22Rv1 (cell line): ENCODE data around the gene LSP1.

ENCODE experiments used
- ZFX ChIP-seq: fragments of 450-650 bp; IDR thresholded peaks from 2 replicates; pipeline ENCODE4 v1.6.1; 2017; ENCODE audit warnings: antibody characterized with exemption, borderline replicate concordance
- TF ChIP-seq, protein P1 (sequence below): fragments of 450-650 bp; IDR thresholded peaks from 2 replicates; pipeline ENCODE4 v1.5.1; 2017; ENCODE audit warnings: mild to moderate bottlenecking

GRCh38 chr11:1873048-1873812 lies 20.3 kb downstream of the LSP1 start:
- TF ChIP-seq, protein P1, sequence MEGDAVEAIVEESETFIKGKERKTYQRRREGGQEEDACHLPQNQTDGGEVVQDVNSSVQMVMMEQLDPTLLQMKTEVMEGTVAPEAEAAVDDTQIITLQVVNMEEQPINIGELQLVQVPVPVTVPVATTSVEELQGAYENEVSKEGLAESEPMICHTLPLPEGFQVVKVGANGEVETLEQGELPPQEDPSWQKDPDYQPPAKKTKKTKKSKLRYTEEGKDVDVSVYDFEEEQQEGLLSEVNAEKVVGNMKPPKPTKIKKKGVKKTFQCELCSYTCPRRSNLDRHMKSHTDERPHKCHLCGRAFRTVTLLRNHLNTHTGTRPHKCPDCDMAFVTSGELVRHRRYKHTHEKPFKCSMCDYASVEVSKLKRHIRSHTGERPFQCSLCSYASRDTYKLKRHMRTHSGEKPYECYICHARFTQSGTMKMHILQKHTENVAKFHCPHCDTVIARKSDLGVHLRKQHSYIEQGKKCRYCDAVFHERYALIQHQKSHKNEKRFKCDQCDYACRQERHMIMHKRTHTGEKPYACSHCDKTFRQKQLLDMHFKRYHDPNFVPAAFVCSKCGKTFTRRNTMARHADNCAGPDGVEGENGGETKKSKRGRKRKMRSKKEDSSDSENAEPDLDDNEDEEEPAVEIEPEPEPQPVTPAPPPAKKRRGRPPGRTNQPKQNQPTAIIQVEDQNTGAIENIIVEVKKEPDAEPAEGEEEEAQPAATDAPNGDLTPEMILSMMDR, result no peak
- TF ChIP-seq ZFX, result no peak
